ENCODE measurements around the gene KCNG2.

GRCh38 chr18:79781331-79781941, 16.3 kb upstream of the KCNG2 start:
- TF ChIP-seq CTCF (IDR thresholded peaks at IDR 0.05) = no peak
- no peak for TF ChIP-seq POLR2AphosphoS5 (IDR thresholded peaks at IDR 0.05)
- no peak for TF ChIP-seq POLR2A (IDR thresholded peaks at IDR 0.05; ENCODE audit: low read depth)
- TF ChIP-seq EP300 (IDR thresholded peaks at IDR 0.05) = no peak
